HG03460 (cell line): ENCODE results near the gene IRF1.

Experiments used
- ATAC-seq: cut with Tn5 transposase; IDR thresholded peaks from one replicate; pipeline ENCODE4 v1.9.1; 2021; ENCODE audit not compliant: unreplicated experiment

Gene IRF1

DNA sequence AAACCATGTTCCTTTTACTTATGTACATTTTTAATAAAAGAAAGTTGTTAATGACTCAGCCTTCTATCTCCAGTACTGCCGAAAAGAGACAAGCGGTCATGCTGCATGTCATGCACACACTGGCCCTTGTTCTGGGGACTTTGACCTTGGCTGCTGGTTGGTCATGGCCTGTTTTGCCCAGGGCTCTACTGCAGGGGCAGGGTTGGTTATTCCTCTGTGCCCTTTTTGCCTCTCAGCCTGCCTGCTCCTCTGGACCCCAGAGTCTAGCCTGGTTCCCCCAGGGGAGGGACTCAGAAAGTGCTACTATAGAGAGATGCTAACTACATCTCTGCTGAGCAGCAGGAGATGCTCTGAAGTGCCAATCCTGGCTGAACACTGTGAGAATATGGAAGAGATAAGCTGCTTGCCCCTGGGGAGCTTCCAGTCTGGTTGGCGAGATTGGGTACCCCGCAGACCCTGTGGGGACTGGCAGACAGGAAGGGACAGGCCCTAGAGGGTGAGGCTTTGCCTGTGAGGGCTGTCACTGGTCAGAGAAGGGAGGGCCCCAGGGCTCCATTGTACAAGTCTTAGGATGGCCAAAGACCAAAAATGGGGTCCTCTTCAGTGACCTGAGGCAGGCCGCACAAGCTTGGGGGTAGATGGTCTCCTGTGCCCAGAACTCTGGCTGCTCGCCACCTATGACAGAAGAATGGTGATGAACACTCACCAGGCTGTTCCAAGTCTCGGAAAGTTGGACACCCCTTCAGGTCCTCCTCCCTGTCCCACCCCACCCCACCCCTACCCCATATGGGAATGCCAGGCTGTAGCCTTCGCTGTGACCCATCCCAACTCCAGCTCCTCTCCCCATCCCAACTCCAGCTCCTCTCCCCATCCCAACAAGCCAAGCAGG lies 14.3 kb downstream of the IRF1 start:
- no peak for ATAC-seq

GRCh38 chr5:132475497-132475882 lies 15.1 kb downstream of the IRF1 start:
- no peak for ATAC-seq

GRCh38 chr5:132474881-132475496 lies 15.6 kb downstream of the IRF1 start:
- ATAC-seq: no peak

DNA sequence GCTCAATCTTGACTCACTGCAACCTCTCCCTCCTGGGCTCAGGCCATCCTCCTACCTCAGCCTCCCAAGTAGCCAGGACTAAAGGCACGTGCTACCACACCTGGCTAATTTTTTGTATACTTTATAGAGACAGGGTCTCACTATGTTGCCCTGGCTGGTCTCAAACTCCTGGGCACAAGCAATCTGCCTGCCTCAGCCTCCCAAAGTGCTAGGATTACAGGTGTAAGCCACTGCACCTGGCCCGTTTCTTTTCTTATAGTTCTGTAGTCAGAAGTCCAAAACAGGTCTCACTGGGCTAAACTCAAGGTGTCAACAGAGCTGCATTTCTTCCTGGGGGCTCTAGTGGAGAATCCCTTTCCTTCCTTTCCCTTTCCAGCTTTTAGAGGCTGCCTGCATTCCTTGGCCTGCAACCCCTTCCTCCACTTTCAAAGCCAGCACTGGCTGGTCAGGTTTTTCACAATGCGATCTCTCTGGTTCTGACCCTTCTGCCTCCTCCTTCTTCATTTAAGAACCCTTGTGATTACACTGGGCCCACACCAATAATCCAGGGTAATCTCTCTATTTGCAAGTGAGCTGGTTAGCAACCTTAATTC lies 16.3 kb downstream of the IRF1 start:
- ATAC-seq: no peak

DNA sequence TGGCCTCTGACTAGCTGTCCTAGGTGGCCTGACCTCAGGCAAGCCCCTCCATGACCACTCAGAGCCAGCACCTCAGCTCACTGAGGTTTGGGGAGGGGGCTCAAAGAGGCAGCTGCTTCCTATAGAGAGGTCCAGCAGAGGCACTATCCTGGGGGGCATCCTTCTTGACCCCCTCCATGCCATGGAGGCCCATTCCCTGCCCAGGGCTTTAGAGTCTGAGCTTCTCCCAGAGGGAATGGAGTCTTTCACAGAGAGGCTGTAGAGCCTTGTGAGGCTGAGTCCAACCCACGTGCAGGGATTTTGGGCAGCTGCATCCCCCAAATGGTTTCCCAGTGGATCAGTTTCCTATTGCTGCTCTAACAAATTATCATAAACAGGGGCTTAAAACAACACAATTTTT lies 16.9 kb downstream of the IRF1 start:
- ATAC-seq: no peak

GRCh38 chr5:132473019-132473531 lies 17.5 kb downstream of the IRF1 start:
- ATAC-seq: peak; percentile 87

- no peak for ATAC-seq
Observed at GRCh38 chr5:132472431-132472830, 18.1 kb downstream of the IRF1 start.

DNA sequence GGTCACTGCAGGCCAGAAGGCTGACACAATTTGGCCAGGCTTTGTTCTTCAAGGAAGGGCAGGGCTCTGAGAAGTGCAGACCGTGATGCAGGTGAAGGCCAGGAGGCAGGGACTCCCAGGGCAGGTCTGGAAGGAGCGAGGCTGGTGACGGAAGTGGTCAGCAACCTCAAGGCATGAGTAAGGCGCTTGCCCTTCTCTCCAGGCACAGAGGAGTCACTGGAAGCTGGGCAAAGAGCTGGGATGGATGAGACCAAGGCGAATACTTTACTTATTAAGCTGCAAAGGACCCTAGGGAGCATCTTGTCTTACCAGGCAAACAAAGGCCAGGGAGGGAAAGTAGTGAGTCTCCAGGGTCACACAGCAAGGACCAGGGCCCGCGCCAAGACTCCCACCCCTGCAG lies 18.6 kb downstream of the IRF1 start:
- ATAC-seq: no peak

GRCh38 chr5:132471151-132471907 lies 19.2 kb downstream of the IRF1 start:
- ATAC-seq: no peak

GRCh38 chr5:132470596-132470995 lies 20.0 kb downstream of the IRF1 start:
- no peak for ATAC-seq

DNA sequence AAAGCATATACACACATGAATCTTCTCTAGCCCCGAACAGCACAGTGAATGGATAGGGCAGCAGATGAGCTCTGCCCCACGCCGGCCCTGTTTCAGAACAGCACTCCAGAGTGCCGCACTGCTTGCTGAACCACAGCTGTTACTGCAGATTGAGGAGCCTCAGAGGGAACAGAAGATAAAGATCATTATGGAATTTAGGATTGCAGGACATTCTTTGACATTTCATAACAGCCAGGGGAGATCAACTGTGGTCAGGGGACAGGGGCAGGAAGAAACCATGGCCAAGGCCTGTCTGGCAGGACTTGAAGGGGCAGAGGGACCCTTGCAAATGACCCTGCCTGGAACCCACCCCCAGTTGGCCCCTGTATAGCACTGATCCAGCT lies 20.6 kb downstream of the IRF1 start:
- ATAC-seq: no peak

GRCh38 chr5:132469380-132470009 lies 21.1 kb downstream of the IRF1 start:
- no peak for ATAC-seq

- no peak for ATAC-seq
Observed at GRCh38 chr5:132468656-132469379, 21.8 kb downstream of the IRF1 start.

DNA sequence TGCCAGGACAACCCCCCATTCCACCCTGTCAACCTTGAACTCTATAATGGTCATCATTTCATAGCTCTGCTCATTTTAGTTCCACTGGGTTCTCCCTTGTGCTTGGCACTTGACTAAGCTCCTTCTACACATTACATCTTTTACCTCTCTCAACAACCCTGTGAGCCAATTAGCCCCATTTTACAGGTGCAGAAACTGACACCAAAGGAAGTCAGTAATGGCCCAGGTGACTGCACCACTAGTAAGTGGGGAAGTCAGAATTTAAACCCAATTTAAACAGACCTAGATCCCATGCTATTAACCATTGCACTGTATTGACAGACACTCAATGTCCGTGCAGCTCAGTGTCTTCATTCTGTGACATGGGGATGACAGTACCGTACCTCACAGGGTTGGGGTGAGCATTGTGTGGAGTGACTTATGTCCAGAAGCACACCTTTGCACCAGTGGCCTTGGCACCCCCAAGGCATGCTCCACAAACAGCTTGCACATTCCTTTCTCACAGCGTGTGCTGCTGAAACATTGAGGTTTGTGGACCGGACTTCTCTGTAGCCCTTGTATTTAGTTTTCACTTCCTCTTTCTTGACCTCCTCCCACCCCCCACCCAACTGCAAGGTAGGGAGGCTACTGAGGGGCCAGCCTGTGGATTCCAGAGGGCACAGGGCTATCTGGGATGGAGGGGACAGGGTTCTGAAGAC lies 23.1 kb downstream of the IRF1 start:
- ATAC-seq: peak; percentile 30

GRCh38 chr5:132466433-132467286 lies 23.9 kb downstream of the IRF1 start:
- peak; percentile 64 for ATAC-seq

- no peak for ATAC-seq
Observed at GRCh38 chr5:132465059-132465707, 25.4 kb downstream of the IRF1 start.

- ATAC-seq: no peak
Observed at GRCh38 chr5:132464156-132464939, 26.2 kb downstream of the IRF1 start.
